ENCODE measurements around the gene ZNF514. TPM values are rescaled to one million over a fixed set of nuclear protein-coding genes. Genes with fewer than 3 reads are reported as not detected.

The ZNF514 gene
- total RNA-seq, 1 experiment from 2014 or later: 8.5 TPM

DNA sequence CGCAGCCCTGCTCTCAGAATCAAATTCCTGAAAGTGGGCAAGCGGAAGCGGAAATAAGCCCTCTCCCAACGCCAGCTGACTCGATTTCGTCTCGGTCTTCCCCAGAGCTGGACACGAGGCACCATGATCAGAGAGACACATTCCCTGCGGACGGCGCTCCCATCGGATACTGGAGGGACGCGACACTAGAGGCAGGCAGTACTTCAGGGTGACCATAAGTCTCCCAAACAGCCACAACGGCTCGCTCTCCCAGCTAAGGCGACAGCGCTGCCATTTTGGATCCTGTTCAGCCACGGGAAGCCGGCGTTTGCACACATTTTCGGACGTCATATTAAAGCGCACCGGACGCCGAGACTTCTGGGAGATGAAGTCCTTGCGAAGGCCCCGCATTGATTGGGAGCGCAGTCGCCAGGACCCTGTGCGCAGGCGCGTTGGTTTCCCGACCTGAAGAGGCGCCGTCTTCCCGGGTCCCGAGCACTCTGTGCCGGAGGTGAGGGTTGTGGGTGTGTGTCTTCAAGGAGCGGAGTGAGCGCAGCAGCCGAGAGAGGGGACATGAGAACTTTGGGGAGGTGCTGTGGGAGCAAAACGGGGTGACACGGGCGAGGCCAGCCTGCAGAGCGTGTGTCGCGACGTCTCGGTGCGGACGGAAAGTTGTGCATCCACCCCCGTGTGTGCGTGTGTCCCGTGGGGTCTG lies 5.9 kb upstream of the ZNF514 start, which contains the start of gene ZNF2:
Gene ZNF2, plus strand, starts transcription at position 439 of the 694 bp plus-strand sequence. CDS start 10,418 bp downstream, outside the sequence.
- ChIA-PET CTCF (interaction anchor here (0.7 kb wide), 1 partner anchor 43 kb away, joined by 3 read pairs; the partner anchor contains the start of gene MRPS5), POLR2A (no interaction called here), RAD21 (ENCODE audit: low non-redundant PET in 1 of 2, low total read pairs in 2 of 2, uncharacterized antibody in 2 of 2, unreplicated experiment in 2 of 2) (interaction anchor here in 1 of 2 experiments (0.9 kb wide), 1 partner anchor 44 kb away, joined by 4 read pairs; the partner anchor contains the start of gene MRPS5)
- Histone ChIP-seq H3K27me3 (ENCODE audit: insufficient read depth, low read length) (no peaks in the 10 kb centered on the region), H3K4me1 (ENCODE audit: control insufficient read depth in 1 of 2, insufficient read depth in 2 of 2, low read length in 2 of 2) (peaks cover 9 to 17% of the 10 kb centered on the region in 2 experiments), H3K4me3 (replicated peaks in 1 of 2; ENCODE audit: low read depth in 1 of 2, low read length in 2 of 2) (peak within 1 kb of the TSS; percentile 96 to 99), H3K9me3 (ENCODE audit: control insufficient read depth in 1 of 2, insufficient read depth in 1 of 2, low read depth in 1 of 2, low read length in 2 of 2) (no peaks in the 10 kb centered on the region), H3K27ac (ENCODE audit: low read depth, low read length) (peak within 1 kb of the TSS; percentile 65), H3K4me2 (ENCODE audit: low read length) (peak within 1 kb of the TSS; percentile 96), H3K9ac (ENCODE audit: low read length) (peak within 1 kb of the TSS; percentile 81), H3K36me3 (ENCODE audit: control insufficient read depth in 1 of 2, insufficient read depth in 2 of 2, low read length in 2 of 2) (no peaks in the 10 kb centered on the region), H3K79me2 (ENCODE audit: insufficient read depth, low read length) (peaks cover 20% of the 10 kb centered on the region), H3K9me2 (ENCODE audit: insufficient read depth) (no peaks in the 10 kb centered on the region), H4K20me1 (ENCODE audit: insufficient read depth) (no peaks in the 10 kb centered on the region), H2AFZ (ENCODE audit: low read depth, low read length, poor library complexity, severe bottlenecking) (no peak within 1 kb of the TSS)
- ATAC-seq (peak; percentile 97), DNase-seq (ENCODE audit: low read depth, low spot score) (peak; percentile 96)
- intact Hi-C loops (cut with micrococcal nuclease): loop anchor here (1.0 kb wide), 1 partner anchor 44 kb away; the partner anchor contains the start of gene MRPS5
- no TSS peak for BruUV-seq (replicated peaks)
- no peak for TF ChIP-seq RAD21 (IDR thresholded peaks at IDR 0.05; ENCODE audit: low read depth)
- no peak; the same call in 1 of the 2 replicates for TF ChIP-seq ELF1 (IDR thresholded peaks at IDR 0.05; ENCODE audit: borderline replicate concordance, low read depth)
- no peak for TF ChIP-seq EZH2phosphoT487 (IDR thresholded peaks at IDR 0.05; ENCODE audit: borderline replicate concordance)
- TF ChIP-seq ZBTB33 (IDR thresholded peaks at IDR 0.05; ENCODE audit: extremely low read depth, insufficient replicate concordance, low read length): peak; percentile 45
- no peak for TF ChIP-seq CEBPB (IDR thresholded peaks at IDR 0.05; ENCODE audit: low read depth)
- TF ChIP-seq, protein P1, sequence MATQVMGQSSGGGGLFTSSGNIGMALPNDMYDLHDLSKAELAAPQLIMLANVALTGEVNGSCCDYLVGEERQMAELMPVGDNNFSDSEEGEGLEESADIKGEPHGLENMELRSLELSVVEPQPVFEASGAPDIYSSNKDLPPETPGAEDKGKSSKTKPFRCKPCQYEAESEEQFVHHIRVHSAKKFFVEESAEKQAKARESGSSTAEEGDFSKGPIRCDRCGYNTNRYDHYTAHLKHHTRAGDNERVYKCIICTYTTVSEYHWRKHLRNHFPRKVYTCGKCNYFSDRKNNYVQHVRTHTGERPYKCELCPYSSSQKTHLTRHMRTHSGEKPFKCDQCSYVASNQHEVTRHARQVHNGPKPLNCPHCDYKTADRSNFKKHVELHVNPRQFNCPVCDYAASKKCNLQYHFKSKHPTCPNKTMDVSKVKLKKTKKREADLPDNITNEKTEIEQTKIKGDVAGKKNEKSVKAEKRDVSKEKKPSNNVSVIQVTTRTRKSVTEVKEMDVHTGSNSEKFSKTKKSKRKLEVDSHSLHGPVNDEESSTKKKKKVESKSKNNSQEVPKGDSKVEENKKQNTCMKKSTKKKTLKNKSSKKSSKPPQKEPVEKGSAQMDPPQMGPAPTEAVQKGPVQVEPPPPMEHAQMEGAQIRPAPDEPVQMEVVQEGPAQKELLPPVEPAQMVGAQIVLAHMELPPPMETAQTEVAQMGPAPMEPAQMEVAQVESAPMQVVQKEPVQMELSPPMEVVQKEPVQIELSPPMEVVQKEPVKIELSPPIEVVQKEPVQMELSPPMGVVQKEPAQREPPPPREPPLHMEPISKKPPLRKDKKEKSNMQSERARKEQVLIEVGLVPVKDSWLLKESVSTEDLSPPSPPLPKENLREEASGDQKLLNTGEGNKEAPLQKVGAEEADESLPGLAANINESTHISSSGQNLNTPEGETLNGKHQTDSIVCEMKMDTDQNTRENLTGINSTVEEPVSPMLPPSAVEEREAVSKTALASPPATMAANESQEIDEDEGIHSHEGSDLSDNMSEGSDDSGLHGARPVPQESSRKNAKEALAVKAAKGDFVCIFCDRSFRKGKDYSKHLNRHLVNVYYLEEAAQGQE (IDR thresholded peaks at IDR 0.05; ENCODE audit: low read depth): no peak
- peak; percentile 91 for TF ChIP-seq POLR2AphosphoS5 (IDR thresholded peaks at IDR 0.05; ENCODE audit: low read depth, low read length)
- TF ChIP-seq JUND (IDR thresholded peaks at IDR 0.05): no peak
- peak; percentile 97 for TF ChIP-seq SIN3A (IDR thresholded peaks at IDR 0.05; ENCODE audit: low read depth)
- TF ChIP-seq POLR2A (IDR thresholded peaks at IDR 0.05; ENCODE audit: borderline replicate concordance, extremely low read depth, insufficient read depth, insufficient read length): peak; percentile 81
- TF ChIP-seq, protein P2, sequence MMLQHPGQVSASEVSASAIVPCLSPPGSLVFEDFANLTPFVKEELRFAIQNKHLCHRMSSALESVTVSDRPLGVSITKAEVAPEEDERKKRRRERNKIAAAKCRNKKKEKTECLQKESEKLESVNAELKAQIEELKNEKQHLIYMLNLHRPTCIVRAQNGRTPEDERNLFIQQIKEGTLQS (IDR thresholded peaks at IDR 0.05): no peak
- TF ChIP-seq, protein P3, sequence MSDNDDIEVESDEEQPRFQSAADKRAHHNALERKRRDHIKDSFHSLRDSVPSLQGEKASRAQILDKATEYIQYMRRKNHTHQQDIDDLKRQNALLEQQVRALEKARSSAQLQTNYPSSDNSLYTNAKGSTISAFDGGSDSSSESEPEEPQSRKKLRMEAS (IDR thresholded peaks at IDR 0.05): peak; percentile 94
- TF ChIP-seq SP1 (IDR thresholded peaks at IDR 0.05; ENCODE audit: low read depth): no peak
- no peak for TF ChIP-seq FOSL1 (IDR thresholded peaks at IDR 0.05; ENCODE audit: low read depth)
- peak; percentile 15 for TF ChIP-seq TCF7L2 (IDR thresholded peaks at IDR 0.05; ENCODE audit: borderline replicate concordance, extremely low read depth, insufficient read depth, insufficient read length)
- no peak for TF ChIP-seq ZFX (IDR thresholded peaks at IDR 0.05)
- no peak for TF ChIP-seq EGR1 (IDR thresholded peaks at IDR 0.05; ENCODE audit: low read depth)
- TF ChIP-seq YY1 (IDR thresholded peaks at IDR 0.05; ENCODE audit: extremely low read depth, insufficient replicate concordance, low read depth, low read length): peak; percentile 95
- TF ChIP-seq EZH2 (IDR thresholded peaks at IDR 0.05): no peak

Measured in HCT116 (cell line).